Nephron (organoid): ENCODE measurements around the gene ETNK2.
"Not testable (repeated sequence)": the region's sequence is repeated elsewhere in the genome, so short reads cannot be mapped to it uniquely, and the experiment has no call there.

Experiments used
- H3K27ac Mint-ChIP-seq, 3 experiments: 2 replicates each; pipeline ENCODE4 v1.8.0; 2020; ENCODE audit warnings: mixed read lengths in 3 of 3, mild to moderate bottlenecking in 2 of 3, moderate library complexity in 1 of 3
- H3K27me3 Mint-ChIP-seq: 2 replicates; pipeline ENCODE4 v1.8.0; 2021; ENCODE audit warnings: low read depth, mild to moderate bottlenecking, moderate library complexity, mixed read lengths
- H3K36me3 Mint-ChIP-seq: 2 replicates; pipeline ENCODE4 v1.8.0; 2020; ENCODE audit warnings: low read depth, mixed read lengths
- H3K4me1 Mint-ChIP-seq: 2 replicates; pipeline ENCODE4 v1.8.0; 2020; ENCODE audit warnings: mixed read lengths
- H3K4me3 Mint-ChIP-seq, 3 experiments: 2 replicates each; pipeline ENCODE4 v1.8.0; 2020; ENCODE audit warnings: mild to moderate bottlenecking in 3 of 3, mixed read lengths in 3 of 3, moderate library complexity in 2 of 3
- H3K9me3 Mint-ChIP-seq: 2 replicates; pipeline ENCODE4 v1.8.0; 2020; ENCODE audit warnings: mixed read lengths
- CTCF ChIP-seq, 3 experiments: fragments of 200-600 bp; sonication (generic); IDR thresholded peaks; one replicate each; pipeline ENCODE4 v1.5.0; 2021; ENCODE audit warnings: antibody characterized with exemption in 3 of 3; ENCODE audit not compliant: unreplicated experiment in 3 of 3

The ETNK2 gene

GRCh38 chr1:204105131-204105515 lies 46.7 kb downstream of the ETNK2 start:
- H3K27me3 Mint-ChIP-seq, result peaks cover 4% of the 10 kb centered on the region
- peak overlapping the region in 2 of 3 experiments; percentile 29 to 46 for H3K27ac Mint-ChIP-seq
- no peaks in the 10 kb centered on the region for H3K9me3 Mint-ChIP-seq
- H3K4me3 Mint-ChIP-seq, result no peak overlapping the region
- TF ChIP-seq CTCF (IDR thresholded peaks at IDR 0.05; ENCODE audit: unreplicated experiment in 3 of 3), result no peak
- no peaks in the 10 kb centered on the region for H3K36me3 Mint-ChIP-seq
- H3K4me1 Mint-ChIP-seq, result peaks cover 24% of the 10 kb centered on the region

GRCh38 chr1:204104331-204105130 lies 47.3 kb downstream of the ETNK2 start:
- H3K27me3 Mint-ChIP-seq, result peaks cover 4% of the 10 kb centered on the region
- no peak overlapping the region for H3K4me3 Mint-ChIP-seq
- TF ChIP-seq CTCF (IDR thresholded peaks at IDR 0.05; ENCODE audit: unreplicated experiment in 3 of 3), result no peak
- H3K4me1 Mint-ChIP-seq, result peaks cover 24% of the 10 kb centered on the region
- peak overlapping the region in 2 of 3 experiments; percentile 29 to 46 for H3K27ac Mint-ChIP-seq
- no peaks in the 10 kb centered on the region for H3K36me3 Mint-ChIP-seq
- no peaks in the 10 kb centered on the region for H3K9me3 Mint-ChIP-seq

GRCh38 chr1:204103431-204103741 lies 48.5 kb downstream of the ETNK2 start:
- H3K4me3 Mint-ChIP-seq, result no peak overlapping the region
- peak overlapping the region in 2 of 3 experiments; percentile 56 to 63 for H3K27ac Mint-ChIP-seq
- TF ChIP-seq CTCF (IDR thresholded peaks at IDR 0.05; ENCODE audit: unreplicated experiment in 3 of 3), result no peak
- no peaks in the 10 kb centered on the region for H3K9me3 Mint-ChIP-seq
- peaks cover 15% of the 10 kb centered on the region for H3K4me1 Mint-ChIP-seq
- H3K36me3 Mint-ChIP-seq, result no peaks in the 10 kb centered on the region
- peaks cover 4% of the 10 kb centered on the region for H3K27me3 Mint-ChIP-seq

- peak overlapping the region; percentile 42 to 63 (median 56) for H3K27ac Mint-ChIP-seq
- no peak overlapping the region for H3K4me3 Mint-ChIP-seq
- no peaks in the 10 kb centered on the region for H3K36me3 Mint-ChIP-seq
- peaks cover 13% of the 10 kb centered on the region for H3K4me1 Mint-ChIP-seq
- TF ChIP-seq CTCF (IDR thresholded peaks at IDR 0.05; ENCODE audit: unreplicated experiment in 3 of 3), result no peak
- no peaks in the 10 kb centered on the region for H3K9me3 Mint-ChIP-seq
- H3K27me3 Mint-ChIP-seq, result peaks cover 4% of the 10 kb centered on the region
These were observed 49.0 kb downstream of the ETNK2 start for GRCh38 chr1:204102739-204103430.

GRCh38 chr1:204102029-204102611 lies 49.7 kb downstream of the ETNK2 start:
- Mint-ChIP-seq H3K36me3 (no peaks in the 10 kb centered on the region), H3K27ac (peak overlapping the region in 1 of 3 experiments; percentile 56), H3K4me3 (no peak overlapping the region), H3K9me3 (no peaks in the 10 kb centered on the region), H3K27me3 (peaks cover 4% of the 10 kb centered on the region), H3K4me1 (peaks cover 13% of the 10 kb centered on the region)
- TF ChIP-seq CTCF (IDR thresholded peaks at IDR 0.05; ENCODE audit: unreplicated experiment in 3 of 3), result no peak

GRCh38 chr1:204099754-204100153 lies 52.1 kb downstream of the ETNK2 start:
- not testable (repeated sequence) for H3K4me3 Mint-ChIP-seq, H3K9me3 Mint-ChIP-seq, H3K27ac Mint-ChIP-seq, H3K36me3 Mint-ChIP-seq, H3K27me3 Mint-ChIP-seq
- peaks cover 30% of the 10 kb centered on the region for H3K4me1 Mint-ChIP-seq
